ENCODE results near the gene ARMS2.

Gene ARMS2

GRCh38 chr10:122454603-122455080 is at the start of gene ARMS2:
Gene ARMS2 (plus strand): TSS chr10:122454653. CDS start chr10:122454728, 75 bp downstream.
- in situ Hi-C loops (cut with MboI; ENCODE audit: low sequenced_read_pairs): no loop called here

- in situ Hi-C loops (cut with MboI; ENCODE audit: low sequenced_read_pairs): no loop called here
Measured at GRCh38 chr10:122407375-122408125, 46.9 kb upstream of the ARMS2 start.

GRCh38 chr10:122413327-122413726 is 41.1 kb upstream of the ARMS2 start:
- in situ Hi-C loops (cut with MboI; ENCODE audit: low sequenced_read_pairs): no loop called here

- in situ Hi-C loops (cut with MboI; ENCODE audit: low sequenced_read_pairs): no loop called here
Measured at GRCh38 chr10:122417667-122418066, 36.8 kb upstream of the ARMS2 start.

- in situ Hi-C loops (cut with MboI; ENCODE audit: low sequenced_read_pairs): no loop called here
Measured at GRCh38 chr10:122419016-122419415, 35.4 kb upstream of the ARMS2 start.

- in situ Hi-C loops (cut with MboI; ENCODE audit: low sequenced_read_pairs): no loop called here
Measured at GRCh38 chr10:122419876-122420623, 34.4 kb upstream of the ARMS2 start.

- in situ Hi-C loops (cut with MboI; ENCODE audit: low sequenced_read_pairs): no loop called here
Measured at GRCh38 chr10:122420624-122421007, 33.8 kb upstream of the ARMS2 start.

- in situ Hi-C loops (cut with MboI; ENCODE audit: low sequenced_read_pairs): no loop called here
Measured at GRCh38 chr10:122421054-122421625, 33.3 kb upstream of the ARMS2 start.

- in situ Hi-C loops (cut with MboI; ENCODE audit: low sequenced_read_pairs): no loop called here
Measured at GRCh38 chr10:122421742-122422141, 32.7 kb upstream of the ARMS2 start.

GRCh38 chr10:122422266-122422989 is 32.0 kb upstream of the ARMS2 start:
- in situ Hi-C loops (cut with MboI; ENCODE audit: low sequenced_read_pairs): no loop called here

GRCh38 chr10:122424059-122424458 is 30.4 kb upstream of the ARMS2 start:
- in situ Hi-C loops (cut with MboI; ENCODE audit: low sequenced_read_pairs): no loop called here

GRCh38 chr10:122426829-122427228 is 27.6 kb upstream of the ARMS2 start:
- in situ Hi-C loops (cut with MboI; ENCODE audit: low sequenced_read_pairs): no loop called here

GRCh38 chr10:122427280-122427679 is 27.2 kb upstream of the ARMS2 start:
- in situ Hi-C loops (cut with MboI; ENCODE audit: low sequenced_read_pairs): no loop called here

- in situ Hi-C loops (cut with MboI; ENCODE audit: low sequenced_read_pairs): no loop called here
Measured at GRCh38 chr10:122435212-122435827, 19.1 kb upstream of the ARMS2 start.

- in situ Hi-C loops (cut with MboI; ENCODE audit: low sequenced_read_pairs): no loop called here
Measured at GRCh38 chr10:122441961-122442360, 12.5 kb upstream of the ARMS2 start.

GRCh38 chr10:122445469-122445868 is 9.0 kb upstream of the ARMS2 start:
- in situ Hi-C loops (cut with MboI; ENCODE audit: low sequenced_read_pairs): no loop called here

- in situ Hi-C loops (cut with MboI; ENCODE audit: low sequenced_read_pairs): no loop called here
Measured at GRCh38 chr10:122445904-122446303, 8.5 kb upstream of the ARMS2 start.

- in situ Hi-C loops (cut with MboI; ENCODE audit: low sequenced_read_pairs): no loop called here
Measured at GRCh38 chr10:122446668-122447423, 7.6 kb upstream of the ARMS2 start.

GRCh38 chr10:122448600-122448999 is 5.9 kb upstream of the ARMS2 start:
- in situ Hi-C loops (cut with MboI; ENCODE audit: low sequenced_read_pairs): no loop called here

GRCh38 chr10:122449153-122449552 is 5.3 kb upstream of the ARMS2 start:
- in situ Hi-C loops (cut with MboI; ENCODE audit: low sequenced_read_pairs): no loop called here

Data from HL-60/S4 treated with phorbol 12-myristate 13-acetate at 8.2 ng/mL for 4 days and 3 days (cell line).